ENCODE results near the gene SUSD1. TPM values are rescaled to one million over a fixed set of nuclear protein-coding genes. Genes with fewer than 3 reads are reported as not detected.

Gene SUSD1
- total RNA-seq, 1 donor from 2014 or later = 15.7 TPM

DNA sequence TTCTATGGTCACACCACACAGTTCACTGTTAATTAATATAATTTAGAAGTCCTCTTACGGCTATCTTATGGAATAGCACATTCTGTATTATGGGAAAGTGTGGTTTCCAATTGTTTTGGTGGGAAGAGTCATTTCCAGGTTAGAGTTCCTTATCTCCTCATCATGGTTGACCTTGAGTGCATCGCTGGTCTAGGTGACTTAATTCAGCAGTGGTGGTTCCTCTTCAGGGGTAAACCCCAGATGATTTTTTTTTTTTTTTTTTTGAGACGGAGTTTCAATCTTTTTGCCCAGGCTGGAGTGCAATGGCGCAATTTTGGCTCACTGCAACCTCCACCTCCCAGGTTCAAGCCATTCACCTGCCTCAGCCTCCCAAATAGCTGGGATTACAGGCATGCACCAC lies 171.6 kb downstream of the SUSD1 start:
- peak overlapping the region; percentile 60 for H3K27ac Mint-ChIP-seq
- CTCF ChIA-PET = interaction anchor here (0.6 to 1.1 kb wide), 2 partner anchors 31 to 237 kb away, joined by 3 to 4 read pairs; no protein-coding TSS in a partner anchor
- H3K4me1 Mint-ChIP-seq = peaks cover 60% of the 10 kb centered on the region

DNA sequence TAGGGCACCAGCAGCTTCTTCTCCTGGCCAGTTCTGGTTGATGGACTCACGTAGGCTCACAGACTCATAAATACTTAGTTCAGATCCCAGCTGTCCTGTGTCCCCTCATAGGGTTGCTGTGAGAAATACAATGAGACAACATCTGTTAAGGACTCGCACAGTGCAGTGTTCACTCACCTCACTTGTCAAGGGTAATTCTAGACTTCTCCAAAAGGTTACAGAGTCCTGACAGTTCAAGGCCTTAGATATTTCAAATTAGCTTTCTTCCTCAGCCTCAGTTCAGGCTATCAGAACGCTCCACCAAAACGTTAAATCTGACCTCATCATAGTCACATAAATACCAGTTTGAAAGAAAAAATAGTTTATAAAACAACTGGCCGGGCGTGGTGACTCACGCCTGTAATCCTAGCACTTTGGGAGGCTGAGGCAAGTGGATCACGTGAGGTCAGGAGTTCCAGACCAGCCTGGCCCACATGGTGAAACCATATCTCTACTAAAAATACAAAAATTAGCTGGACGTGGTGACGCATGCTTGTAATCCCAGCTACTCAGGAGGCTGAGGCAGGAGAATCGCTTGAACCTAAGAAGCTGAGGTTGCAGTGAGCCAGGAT lies 172.1 kb downstream of the SUSD1 start:
- H3K27ac Mint-ChIP-seq = peak overlapping the region; percentile 54
- ATAC-seq (ENCODE audit: low read depth) (no peak), DNase-seq (no peak)
- intact Hi-C loops (cut with micrococcal nuclease) = loop anchor here (1.0 kb wide), 2 partner anchors 9 to 11 kb away; no protein-coding TSS in a partner anchor
- peaks cover 55% of the 10 kb centered on the region for H3K4me1 Mint-ChIP-seq
- H3K9me3 Mint-ChIP-seq = no peaks in the 10 kb centered on the region
- H3K27me3 Mint-ChIP-seq = no peaks in the 10 kb centered on the region
- no peaks in the 10 kb centered on the region for H3K36me3 Mint-ChIP-seq (ENCODE audit: low read depth)
- H3K4me3 Mint-ChIP-seq = peak overlapping the region; percentile 6
- ChIA-PET POLR2A (interaction anchor here (1.0 to 5.7 kb wide), 9 partner anchors 9 to 106 kb away, joined by 3 to 55 read pairs (median 9); partner anchors contain the start of gene UGCG), CTCF (interaction anchor here (0.6 to 1.3 kb wide), 3 partner anchors 32 to 236 kb away, joined by 3 to 5 read pairs (median 4); no protein-coding TSS in a partner anchor)
- TF ChIP-seq, protein P1, sequence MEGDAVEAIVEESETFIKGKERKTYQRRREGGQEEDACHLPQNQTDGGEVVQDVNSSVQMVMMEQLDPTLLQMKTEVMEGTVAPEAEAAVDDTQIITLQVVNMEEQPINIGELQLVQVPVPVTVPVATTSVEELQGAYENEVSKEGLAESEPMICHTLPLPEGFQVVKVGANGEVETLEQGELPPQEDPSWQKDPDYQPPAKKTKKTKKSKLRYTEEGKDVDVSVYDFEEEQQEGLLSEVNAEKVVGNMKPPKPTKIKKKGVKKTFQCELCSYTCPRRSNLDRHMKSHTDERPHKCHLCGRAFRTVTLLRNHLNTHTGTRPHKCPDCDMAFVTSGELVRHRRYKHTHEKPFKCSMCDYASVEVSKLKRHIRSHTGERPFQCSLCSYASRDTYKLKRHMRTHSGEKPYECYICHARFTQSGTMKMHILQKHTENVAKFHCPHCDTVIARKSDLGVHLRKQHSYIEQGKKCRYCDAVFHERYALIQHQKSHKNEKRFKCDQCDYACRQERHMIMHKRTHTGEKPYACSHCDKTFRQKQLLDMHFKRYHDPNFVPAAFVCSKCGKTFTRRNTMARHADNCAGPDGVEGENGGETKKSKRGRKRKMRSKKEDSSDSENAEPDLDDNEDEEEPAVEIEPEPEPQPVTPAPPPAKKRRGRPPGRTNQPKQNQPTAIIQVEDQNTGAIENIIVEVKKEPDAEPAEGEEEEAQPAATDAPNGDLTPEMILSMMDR (IDR thresholded peaks at IDR 0.05) = no peak

More for the DNA sequence above, 171.6 kb downstream of the SUSD1 start:
- Mint-ChIP-seq H3K36me3 (ENCODE audit: low read depth) (no peaks in the 10 kb centered on the region), H3K4me3 (peak overlapping the region; percentile 21), H3K27me3 (no peaks in the 10 kb centered on the region), H3K9me3 (no peaks in the 10 kb centered on the region)
- POLR2A ChIA-PET = interaction anchor here (0.6 to 5.7 kb wide), 10 partner anchors 9 to 85 kb away, joined by 3 to 55 read pairs (median 8); no protein-coding TSS in a partner anchor
- DNase-seq = no peak
- ATAC-seq (ENCODE audit: low read depth) = peak; percentile 64
- TF ChIP-seq, protein P1 (IDR thresholded peaks at IDR 0.05) = no peak
- intact Hi-C loops (cut with micrococcal nuclease) = loop anchor here (1.0 kb wide), 2 partner anchors 9 to 11 kb away; no protein-coding TSS in a partner anchor

DNA sequence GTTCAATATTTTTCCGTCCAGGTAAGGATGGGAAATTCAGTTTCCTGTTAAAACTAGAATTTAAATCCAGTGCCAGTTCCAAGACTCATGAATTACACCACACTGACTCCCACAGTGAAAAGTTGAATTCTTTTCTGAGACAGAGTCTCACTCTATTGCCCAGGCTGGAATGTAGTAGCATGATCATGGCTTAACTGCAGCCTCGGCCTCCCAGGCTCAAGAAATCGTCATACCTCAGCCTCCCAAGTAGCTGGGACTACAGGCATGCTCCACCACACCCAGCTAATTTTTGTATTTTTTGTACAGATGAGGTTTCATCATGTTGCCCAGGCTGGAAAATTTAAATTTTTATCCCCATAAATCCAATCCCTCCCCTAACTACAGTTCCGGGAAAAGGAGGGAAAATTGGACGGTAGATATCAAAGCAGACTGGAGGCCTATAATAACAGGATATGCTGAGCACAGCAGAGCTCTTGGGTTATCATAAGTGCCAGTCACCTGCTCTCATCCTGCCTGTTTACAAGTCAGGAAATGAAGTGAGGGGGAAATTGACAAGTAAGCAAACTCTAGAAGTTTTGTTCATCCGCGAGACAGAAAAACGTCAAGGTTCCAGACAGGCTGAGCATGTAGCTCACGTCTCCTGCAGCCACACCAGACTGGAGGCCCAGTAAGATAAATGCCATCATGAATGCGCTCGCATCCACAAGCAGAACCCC lies 172.8 kb downstream of the SUSD1 start:
- no peak for ATAC-seq (ENCODE audit: low read depth)
- ChIA-PET POLR2A (interaction anchor here (1.0 to 5.7 kb wide), 9 partner anchors 9 to 106 kb away, joined by 3 to 55 read pairs (median 9); partner anchors contain the start of gene UGCG), CTCF (interaction anchor here (0.8 to 1.3 kb wide), 2 partner anchors 14 to 72 kb away, joined by 3 to 5 read pairs; no protein-coding TSS in a partner anchor)
- Mint-ChIP-seq H3K36me3 (ENCODE audit: low read depth) (no peaks in the 10 kb centered on the region), H3K9me3 (no peaks in the 10 kb centered on the region), H3K4me1 (peaks cover 49% of the 10 kb centered on the region), H3K27me3 (no peaks in the 10 kb centered on the region), H3K4me3 (peak overlapping the region; percentile 6), H3K27ac (peak overlapping the region; percentile 54)
- no peak for DNase-seq
- intact Hi-C loops (cut with micrococcal nuclease) = no loop called here
- TF ChIP-seq, protein P1 (IDR thresholded peaks at IDR 0.05) = no peak

DNA sequence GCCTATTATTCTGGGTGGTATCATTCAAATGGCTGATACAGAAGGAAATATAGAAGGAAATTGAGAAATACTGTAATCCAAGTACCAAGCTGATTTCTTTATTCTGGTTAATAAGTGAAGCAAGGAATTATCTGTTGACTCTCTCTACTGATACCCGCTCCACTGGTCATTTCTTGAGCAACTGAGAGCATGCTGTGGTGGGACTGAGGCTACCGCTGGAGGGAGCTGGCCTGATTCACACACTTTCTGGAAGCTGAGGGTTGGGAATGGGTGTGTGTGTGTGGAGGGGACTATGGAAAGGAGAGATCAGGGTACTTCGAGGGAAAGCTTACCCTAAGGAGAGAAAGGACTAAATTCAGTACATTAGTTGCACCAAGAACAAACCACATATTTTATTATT lies 174.4 kb downstream of the SUSD1 start:
- POLR2A ChIA-PET = no interaction called here
- CTCF ChIA-PET = no interaction called here

More for the DNA sequence above, 174.4 kb downstream of the SUSD1 start:
- Mint-ChIP-seq H3K27ac (peak overlapping the region; percentile 27), H3K9me3 (no peaks in the 10 kb centered on the region), H3K27me3 (no peaks in the 10 kb centered on the region), H3K4me3 (no peak overlapping the region), H3K4me1 (peaks cover 44% of the 10 kb centered on the region), H3K36me3 (ENCODE audit: low read depth) (no peaks in the 10 kb centered on the region)
- no peak for ATAC-seq (ENCODE audit: low read depth)
- TF ChIP-seq, protein P1 (IDR thresholded peaks at IDR 0.05) = no peak
- intact Hi-C loops (cut with micrococcal nuclease) = no loop called here
- DNase-seq = no peak

Data from activated B cell treated with CpG ODN at 0.5 μM for 24 hours (primary cell).